Activated CD4-positive, alpha-beta T cell treated with anti-CD3 and anti-CD28 coated beads for 24 hours (primary cell): ENCODE results near the gene TSNAXIP1.

Experiments used
- DNase-seq, 2 donors: peaks; one replicate each; pipeline ENCODE4 v3.0.0-alpha.2; 2020; ENCODE audit warnings: low read depth in 2 of 2

TSNAXIP1 gene, protein sequence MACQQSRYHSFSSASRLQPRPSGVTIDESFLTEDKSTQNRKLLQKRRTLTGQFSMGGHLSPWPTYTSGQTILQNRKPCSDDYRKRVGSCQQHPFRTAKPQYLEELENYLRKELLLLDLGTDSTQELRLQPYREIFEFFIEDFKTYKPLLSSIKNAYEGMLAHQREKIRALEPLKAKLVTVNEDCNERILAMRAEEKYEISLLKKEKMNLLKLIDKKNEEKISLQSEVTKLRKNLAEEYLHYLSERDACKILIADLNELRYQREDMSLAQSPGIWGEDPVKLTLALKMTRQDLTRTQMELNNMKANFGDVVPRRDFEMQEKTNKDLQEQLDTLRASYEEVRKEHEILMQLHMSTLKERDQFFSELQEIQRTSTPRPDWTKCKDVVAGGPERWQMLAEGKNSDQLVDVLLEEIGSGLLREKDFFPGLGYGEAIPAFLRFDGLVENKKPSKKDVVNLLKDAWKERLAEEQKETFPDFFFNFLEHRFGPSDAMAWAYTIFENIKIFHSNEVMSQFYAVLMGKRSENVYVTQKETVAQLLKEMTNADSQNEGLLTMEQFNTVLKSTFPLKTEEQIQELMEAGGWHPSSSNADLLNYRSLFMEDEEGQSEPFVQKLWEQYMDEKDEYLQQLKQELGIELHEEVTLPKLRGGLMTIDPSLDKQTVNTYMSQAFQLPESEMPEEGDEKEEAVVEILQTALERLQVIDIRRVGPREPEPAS

DNA sequence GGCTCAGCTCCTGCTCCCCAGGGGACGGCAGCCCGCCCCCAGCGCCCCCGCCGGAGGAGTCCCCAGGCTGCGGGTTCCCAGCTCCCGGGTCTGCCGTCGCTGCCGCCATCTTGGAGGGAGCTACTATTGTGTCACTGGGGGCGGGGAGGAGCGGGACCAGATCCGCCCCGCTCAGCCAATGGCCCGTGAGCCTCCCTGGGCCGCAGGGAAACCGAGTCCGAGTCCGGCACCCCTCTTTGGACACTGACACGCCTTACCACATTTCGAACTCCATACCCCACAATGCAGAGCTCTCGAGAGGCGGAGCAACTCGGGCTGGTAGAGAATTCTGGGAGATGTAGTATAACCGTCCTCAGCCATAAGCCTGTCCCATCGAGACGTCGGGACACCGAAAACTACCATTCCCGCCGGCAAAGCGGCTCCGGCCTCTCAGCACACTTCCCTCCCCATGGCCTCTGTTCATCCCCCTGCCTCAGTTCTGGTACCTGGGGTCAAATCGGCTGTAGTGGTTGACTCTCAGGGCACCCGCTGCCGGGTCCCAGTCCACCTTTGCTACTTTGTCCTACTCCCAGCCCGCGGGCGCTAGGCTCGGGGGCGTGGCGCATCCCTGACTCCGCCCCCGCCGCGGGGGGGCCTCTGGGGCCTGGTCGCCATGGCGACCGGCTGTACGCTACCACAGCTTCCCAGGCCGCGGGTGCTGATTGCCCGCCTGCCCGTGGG, at the start of gene TSNAXIP1, which contains the start of gene RANBP10:
TSS of gene TSNAXIP1 (plus strand) at position 462 of the 720 bp plus-strand sequence. CDS start 261 bp downstream, outside the sequence.
TSS of gene RANBP10 (minus strand) at position 133 of the 720 bp plus-strand sequence. CDS start at position 109, 24 bp downstream.
- peak; percentile 92 to 93 for DNase-seq

DNA sequence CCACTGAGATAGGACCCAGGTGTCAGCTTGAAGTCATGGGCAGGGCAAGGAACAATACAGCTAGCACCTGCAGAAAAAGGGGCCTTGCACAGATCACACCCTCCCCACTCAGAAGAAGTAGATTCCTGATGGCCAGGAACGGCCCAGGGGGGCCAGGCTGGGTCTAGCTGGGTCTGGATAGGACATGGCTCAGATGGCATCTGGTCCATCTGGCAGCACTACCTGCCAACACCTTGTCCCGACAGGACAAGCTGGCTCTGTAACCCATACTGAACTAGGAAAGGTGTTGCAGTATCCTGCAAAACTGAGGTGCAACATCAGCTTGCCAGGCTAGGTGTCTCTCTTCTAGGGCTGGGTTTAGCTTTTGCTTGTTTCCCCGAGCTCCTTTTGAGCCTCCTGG, 48.7 kb upstream of the TSNAXIP1 start:
- DNase-seq: no peak

DNA sequence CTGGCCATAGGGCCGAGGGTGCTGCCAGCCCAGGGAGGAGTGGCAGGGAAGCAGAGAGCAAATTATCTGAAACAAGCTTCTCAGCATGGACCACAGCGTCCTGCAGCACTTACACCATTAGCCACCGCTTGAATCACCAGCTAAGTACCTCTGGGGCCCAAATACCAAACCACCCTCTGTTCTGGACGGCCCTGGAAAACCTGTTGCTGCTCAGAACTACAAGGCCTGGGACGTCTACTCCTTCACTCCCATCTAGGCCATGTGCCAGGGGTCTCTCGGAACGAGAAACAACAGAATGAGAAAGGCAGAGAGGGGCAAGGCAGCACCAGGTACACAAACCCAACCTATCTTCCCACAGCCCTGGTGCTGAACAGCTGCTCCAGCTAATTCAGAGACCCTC, 47.7 kb upstream of the TSNAXIP1 start:
- no peak for DNase-seq

DNA sequence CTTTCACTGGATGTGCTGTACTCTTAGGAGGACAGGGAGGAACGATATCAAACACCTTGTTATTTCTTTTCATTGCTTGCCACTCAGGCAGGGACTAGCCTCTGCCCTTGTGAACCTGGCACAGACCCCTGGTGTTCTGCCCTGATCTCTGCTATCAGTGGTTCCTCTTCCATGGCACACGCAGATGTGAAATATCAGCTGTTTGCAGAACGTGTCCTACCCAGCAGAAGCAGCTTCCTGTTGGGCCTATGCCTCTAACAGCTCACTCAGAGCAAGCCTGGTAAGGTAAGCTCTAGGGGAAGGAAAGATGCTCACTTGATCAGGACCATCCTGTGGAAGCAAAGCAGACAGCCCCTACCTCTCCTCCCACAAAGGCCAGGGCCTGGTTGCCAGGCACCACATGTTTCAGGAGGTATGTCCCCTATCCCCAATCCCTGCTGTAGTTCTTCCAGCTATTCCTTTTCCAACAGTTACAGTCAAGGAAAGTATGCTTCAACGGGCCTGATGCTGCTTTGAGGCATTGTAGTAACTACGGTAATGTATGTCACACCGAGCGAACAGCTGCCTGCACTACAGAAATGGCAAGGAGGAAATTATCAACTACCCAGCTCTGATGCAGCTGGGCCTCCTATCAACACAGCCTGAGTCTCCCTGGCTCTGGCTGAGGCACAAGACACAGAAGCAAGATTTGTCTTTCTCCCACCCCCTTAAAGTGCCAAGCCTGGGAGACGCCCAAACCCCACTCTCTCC, 46.3 kb upstream of the TSNAXIP1 start:
- no peak for DNase-seq

DNA sequence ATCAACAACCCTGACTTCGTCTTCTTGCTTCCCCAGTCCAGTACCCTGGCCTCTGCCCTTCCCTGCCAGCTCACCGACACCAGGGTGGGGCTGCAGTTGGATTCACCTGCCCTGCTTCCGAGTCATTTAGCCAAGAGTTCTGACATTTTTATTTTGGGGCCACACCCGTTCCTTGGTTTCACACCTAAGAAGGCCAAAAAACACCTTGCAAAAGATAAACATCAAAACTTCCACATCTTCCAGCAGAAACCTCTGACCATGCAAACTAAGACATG, 45.8 kb upstream of the TSNAXIP1 start:
- DNase-seq: no peak

DNA sequence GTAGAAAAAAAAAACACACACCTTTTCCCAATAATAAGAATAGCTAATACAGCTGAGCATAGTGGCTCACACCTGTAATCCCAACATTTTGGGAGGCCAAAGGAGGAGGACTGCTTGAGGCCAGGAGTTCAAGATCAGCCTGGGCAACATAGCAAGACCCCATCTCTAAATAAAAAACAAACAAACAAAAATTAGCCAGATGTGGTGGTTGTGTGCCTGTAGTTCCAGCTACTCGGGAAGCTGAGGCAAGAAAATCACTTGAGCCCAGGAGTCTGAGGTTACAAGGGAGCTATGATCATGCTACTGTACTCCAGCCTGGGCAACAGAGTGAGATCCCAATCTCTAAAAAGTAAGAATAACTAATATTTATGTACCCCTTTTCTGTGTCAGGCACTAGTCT, 44.8 kb upstream of the TSNAXIP1 start:
- no peak for DNase-seq

DNA sequence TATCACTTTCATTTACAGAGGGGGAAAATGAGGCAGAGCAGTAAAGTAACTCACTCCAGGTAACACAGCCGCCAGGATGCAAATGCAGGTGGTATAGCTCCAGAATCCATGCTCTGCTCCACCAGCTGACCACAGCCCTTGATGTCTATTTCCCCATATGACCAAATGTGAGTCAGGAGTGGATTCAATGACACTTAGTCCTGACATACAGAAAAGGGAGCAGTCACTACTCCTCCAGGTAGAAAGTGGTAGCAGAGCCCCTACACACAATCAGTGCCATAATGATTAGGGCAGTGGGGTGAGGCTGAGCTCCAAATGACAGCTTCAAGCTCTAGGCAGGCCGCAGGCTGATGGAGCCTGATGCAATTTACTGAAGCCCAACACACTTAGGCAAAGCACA, 44.3 kb upstream of the TSNAXIP1 start:
- DNase-seq: no peak

DNA sequence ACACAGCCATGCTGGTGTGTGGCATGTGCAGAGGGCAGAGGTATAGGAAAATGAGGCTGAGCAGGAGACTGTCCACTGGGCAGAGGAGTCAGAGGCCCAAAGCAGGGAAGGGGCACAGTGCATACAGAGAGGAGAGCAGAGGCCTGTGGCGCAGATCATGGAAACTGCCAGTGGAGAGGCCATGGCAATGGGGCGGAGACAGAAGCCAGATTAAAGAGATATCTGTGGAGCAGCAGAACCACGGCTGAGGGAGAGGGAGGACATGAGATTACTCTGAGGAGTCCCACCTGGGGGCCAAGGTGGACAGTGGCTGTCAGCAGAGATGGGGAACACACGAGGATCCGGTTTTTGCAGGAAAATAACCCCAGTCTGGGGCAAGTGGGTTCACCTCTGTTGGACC, 43.6 kb upstream of the TSNAXIP1 start:
- no peak for DNase-seq

DNA sequence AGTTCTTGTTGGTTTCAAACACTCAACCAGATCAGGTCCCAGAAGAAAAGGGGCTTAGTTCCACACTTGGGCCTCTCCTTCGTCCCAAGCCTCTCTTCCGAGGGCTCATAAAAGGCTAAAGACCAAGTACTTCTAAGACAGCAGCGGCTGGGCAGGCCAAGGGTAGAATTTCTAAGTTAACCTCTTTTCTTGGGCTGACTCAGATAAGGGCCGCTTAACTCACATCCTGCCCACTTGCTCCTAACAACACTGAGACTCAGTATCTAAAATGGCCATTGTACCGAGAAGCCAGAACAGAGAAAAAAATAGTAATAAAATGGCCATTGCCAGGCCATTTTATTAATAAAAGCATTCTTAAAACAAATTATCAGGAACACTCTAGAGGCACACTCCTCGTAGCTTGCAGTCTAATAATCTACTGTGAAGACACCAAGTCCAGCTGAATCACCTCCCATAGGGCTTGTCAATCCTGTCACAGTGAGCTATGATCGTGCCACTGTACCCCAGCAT, 42.5 kb upstream of the TSNAXIP1 start:
- no peak for DNase-seq

DNA sequence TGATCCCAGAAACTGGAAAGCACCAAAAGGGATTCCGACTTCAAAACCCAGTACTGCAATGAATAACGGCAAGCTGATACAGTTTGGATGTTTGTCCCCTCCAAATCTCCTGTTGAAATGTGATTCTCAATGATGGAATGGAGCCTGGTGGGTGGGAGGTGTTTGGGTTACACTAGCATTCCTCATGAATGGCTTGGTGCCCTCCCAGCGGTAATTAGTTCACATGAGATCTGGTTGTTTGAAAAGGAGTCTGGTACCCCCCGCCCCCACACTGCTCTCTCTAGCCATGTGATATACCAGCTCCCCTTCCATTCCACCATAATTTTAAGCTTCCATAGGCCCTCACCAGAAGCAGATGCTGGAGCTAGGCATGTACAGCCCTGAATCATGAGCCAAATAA, 40.4 kb upstream of the TSNAXIP1 start:
- DNase-seq: no peak

DNA sequence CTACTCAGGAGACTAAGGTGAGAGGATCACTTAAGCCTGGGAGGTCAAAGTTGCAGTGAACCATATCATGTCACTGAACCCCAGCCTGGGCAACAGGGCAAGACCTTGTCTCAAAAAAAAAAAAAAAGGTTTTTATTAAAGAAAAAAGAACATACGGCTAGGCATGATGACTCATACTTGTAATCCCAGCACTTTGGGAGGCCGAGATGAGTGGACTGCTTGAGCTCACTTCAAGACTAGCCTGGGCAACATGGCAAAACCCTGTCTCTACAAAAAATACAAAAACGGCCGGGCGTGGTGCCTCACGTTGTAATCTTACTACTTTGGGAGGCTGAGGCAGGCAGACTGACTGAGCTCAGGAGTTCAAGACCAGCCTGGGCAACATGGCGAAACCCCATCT, 38.7 kb upstream of the TSNAXIP1 start:
- DNase-seq: no peak

DNA sequence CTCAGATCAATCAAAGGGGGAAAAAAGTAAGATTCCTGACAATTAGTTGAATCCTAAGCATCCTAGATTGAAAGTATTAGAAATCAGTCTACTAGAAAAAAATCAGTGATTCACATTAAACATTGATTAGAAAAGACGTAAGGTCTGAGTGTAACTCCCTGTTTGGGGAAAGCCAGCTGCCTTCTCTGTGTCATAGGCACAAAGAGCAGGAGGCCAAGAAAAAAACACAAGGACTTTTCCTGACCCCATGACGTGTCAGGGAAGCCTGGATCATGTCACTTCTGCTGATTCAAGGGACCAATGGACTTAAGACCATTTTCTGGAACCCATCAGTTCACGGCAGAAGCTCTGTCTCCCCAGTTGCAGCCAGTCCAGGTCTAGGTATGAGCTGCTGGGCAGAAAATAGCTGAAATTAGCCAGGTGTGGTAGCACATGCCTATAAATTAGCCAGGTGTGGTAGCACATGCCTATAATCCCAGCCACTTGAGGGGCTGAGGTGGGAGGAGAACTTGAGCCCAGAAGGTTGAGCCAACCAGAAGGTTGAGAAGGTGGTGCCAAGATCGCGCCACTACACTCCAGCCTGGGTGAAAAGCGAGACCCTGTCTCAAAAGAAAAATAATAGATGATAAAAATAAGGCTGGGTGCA, 36.2 kb upstream of the TSNAXIP1 start:
- DNase-seq: no peak

DNA sequence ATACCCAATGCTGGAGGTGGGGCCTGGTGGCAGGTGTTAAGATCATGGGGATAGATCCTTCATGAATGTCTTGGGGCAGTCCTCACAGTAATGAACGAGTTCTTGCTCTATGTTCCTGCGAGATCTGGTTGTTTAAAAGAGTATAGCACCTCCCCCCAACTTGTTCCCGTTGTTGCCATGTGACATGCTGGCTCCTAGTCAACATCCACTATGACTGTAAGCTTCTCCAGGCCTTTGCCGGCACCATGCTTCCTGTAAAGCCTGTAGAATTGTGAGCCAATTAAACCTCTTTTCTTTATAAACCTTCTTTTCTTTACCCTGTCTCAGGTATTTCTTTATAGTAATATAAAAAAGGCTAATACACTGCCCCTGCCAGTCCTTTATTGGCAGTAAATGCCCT, 33.6 kb upstream of the TSNAXIP1 start:
- DNase-seq: no peak

DNA sequence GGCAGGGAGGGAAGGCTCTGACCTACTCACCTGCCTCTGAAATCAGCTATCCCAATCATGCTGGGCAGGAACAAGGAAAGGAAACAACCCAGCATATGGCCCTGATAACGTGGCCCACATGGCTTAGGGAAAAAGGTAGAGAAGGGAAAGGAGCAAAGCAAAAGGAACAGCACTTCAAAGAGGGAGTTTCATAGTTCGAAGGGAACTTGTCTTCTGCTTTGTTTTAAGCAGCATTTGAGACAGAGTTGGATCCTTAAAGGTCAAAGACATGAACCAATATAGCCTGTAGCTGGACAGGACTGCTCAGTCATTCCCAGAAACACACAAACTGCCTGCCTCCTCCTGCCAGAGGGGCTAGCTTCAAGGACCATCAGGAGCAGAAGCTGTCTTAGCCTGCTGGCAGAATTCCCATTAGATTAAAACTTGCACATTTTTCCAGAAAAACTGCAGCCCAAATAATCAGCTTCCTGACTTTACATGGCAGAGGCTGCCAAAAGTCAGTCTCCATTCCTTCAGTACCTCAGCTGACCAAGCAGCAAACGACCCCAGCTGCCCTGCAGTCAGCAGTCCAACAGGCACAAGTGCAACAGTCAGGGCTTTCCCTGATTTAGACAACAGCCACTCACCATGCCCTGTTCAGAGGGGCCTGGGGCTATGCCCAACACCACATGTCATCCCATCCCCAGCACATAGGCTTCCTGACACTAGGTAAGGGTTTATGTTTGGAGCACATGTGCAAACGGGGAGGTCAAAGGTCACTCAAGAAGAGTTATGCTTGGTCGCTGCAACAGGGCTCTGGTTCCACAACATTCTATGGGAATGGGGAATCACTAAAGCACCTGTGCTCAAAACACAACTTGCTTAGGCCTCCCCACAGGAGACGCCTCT, 32.9 kb upstream of the TSNAXIP1 start:
- no peak for DNase-seq

DNA sequence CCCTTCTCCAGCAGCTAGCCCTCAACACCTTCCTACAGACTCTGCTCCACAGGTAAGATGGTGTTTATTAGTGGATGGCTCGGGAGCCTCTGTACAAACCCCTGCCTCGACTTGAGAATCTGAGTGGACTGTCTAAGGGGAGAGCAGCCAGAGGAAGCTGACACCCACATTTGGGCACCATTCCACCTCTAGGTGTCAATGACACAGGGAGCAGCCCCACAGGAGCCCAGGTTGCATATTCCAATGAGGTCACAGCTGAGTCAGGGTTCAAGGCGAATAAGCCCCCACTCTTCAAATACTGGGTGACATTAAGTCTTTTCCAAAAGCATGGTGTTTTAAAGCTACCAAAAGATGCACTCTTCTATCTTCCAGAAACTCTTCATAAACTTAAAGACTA, 32.2 kb upstream of the TSNAXIP1 start:
- DNase-seq: no peak

DNA sequence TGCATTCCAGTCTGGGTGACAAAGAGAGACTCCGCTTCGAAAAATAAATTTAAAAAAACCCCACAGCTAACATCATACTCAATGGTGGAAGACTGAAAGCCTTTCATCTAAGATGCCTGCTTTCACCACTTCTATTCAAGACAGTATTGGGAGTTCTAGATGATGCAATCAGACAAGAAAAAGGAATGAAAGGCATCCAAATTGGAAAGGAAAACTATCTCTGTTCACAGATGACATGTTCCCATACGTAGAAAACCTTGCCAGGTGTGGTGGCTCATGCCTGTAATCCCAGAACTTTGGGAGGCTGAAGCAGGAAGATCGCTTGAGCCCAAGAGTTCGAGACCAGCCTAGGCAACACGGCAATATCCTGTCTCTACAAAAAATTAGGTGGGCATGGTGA, 31.4 kb upstream of the TSNAXIP1 start:
- DNase-seq: no peak

DNA sequence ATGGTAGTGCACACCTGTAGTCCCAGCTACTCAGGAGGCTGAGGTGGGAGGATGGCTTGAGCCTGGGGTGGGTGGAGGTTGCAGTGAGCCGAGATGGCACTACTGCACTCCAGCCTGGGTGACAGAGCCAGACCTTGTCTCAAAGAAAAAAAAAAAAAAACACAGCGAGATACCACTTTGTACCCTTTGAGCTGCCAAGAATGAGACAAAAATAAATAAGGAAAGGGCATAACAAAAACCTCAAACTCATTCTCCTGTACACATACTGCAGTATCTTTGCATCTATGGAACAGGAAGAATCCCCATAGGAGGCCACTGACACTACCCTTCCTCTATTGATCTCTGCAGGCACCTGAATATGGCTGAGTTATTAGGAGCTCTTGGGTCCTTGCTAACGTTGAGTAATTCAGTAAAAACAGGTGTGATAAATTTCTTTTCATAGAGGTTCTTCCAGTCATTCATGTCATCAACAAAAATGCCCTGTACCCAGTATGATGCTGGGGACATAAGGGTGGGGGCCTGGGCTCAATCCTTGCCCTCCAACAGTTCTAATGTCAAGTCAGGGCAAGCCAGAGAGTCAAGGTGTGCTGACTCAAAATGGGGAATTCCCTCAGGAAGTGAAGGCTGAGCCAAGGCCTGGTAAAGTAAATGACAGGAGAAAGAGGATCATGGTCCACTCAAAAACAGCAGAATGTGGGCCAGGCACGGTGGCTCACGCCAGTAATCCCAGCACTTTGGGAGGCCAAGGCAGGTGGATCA, 27.3 kb upstream of the TSNAXIP1 start:
- no peak for DNase-seq

DNA sequence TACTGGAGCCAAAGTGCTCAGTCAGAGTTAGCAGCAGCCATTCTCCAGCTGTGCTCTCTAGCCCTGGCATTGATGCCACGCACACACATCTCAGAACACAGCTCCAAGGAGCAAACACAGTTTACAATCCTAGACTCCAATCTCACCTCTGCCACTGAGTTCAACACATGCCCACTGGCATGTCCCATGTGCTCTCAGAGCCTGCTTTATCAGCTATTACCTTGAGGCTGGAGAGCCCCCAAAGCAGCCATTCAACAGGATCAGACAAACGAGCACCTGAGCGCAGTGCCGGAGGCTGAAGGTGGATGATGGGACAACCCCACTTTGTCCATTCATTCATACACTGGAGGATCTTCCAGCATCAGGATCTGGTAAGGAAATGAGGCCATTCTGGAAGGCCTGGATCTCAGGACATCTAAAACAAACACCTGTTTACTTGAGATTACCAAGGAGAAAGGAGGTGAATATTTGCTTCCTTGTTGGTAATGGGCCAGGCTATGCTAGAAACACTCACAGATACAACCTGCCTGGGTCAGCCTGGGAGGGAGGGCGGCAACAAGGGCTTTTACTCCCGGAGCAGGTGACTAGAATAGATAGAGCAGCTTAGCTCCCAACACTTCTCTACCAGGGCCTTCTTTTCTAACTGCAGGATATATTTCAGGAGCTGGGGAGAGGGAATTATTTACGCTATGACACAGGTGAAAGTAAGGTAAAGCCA, 25.7 kb upstream of the TSNAXIP1 start:
- DNase-seq: no peak

DNA sequence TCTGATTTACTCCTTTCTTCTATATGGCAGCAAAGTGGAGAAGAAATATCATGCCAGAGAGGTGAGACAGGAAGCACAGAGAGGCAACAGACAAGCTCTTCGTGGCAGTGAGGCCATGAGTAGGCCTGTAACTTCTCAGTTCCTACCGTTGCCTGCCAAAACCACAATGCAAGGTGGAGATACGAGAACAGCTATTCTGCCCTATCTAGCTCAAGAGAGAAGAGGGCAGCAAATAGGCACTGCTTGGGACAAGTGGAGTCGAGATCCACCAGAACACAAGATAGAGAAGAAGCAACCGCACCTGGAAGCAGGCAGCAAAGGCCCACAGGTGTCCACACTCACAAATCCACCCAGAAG, 25.1 kb upstream of the TSNAXIP1 start:
- no peak for DNase-seq
